ENCODE data around the gene FNBP1.

FNBP1 gene

DNA sequence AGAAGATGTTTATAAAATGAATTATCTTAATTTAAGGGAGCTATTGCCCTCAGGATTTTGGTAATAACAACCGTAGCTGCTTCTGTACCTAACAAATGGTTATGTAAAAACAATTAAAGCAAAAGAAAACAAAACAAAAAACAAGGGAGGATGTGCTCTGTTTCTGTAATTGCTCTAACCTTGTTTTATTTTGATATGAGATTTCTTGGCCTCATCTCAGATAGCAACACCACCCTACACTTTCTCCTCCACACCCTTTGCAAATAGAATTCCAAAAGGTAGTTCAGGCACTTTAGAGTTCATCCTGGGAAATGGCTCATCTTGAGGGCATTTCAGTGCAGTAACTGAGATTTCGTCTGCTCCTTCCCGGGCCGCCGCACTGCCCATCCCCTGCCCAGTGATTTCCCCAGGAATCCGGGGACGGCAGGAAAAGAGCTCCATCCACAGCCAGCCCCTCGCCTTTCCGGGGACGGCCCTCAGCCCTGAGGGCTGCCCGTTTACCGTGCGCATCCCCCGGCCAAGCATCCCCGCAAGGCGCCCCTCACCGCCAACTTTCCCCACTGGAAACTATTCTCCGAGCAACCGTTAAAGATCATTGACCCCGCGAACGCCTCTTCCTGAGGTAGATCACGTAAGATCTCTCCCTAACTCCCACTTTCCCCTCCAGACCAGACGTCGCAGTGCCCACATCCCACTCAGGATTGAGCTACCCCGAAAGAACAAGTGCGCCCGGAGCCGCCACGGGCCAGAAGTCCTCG, 1.2 kb downstream of the FNBP1 start (continued):
- no peak for TF ChIP-seq ZNF174 (tag by site-specific recombination; IDR thresholded peaks at IDR 0.05)
- peak; percentile 89; the same call in 1 of the 2 replicates for TF ChIP-seq ZNF530 (tag by site-specific recombination; IDR thresholded peaks at IDR 0.05; ENCODE audit: low read depth)
- TF ChIP-seq, protein P1, sequence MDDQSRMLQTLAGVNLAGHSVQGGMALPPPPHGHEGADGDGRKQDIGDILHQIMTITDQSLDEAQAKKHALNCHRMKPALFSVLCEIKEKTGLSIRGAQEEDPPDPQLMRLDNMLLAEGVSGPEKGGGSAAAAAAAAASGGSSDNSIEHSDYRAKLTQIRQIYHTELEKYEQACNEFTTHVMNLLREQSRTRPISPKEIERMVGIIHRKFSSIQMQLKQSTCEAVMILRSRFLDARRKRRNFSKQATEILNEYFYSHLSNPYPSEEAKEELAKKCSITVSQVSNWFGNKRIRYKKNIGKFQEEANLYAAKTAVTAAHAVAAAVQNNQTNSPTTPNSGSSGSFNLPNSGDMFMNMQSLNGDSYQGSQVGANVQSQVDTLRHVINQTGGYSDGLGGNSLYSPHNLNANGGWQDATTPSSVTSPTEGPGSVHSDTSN (CRISPR knock-in tag; IDR thresholded peaks at IDR 0.05), result no peak
- TF ChIP-seq ZNF548 (tag by site-specific recombination; IDR thresholded peaks at IDR 0.05), result no peak
- peak; percentile 28; the same call in 1 of the 2 replicates for TF ChIP-seq GLIS2 (tag by site-specific recombination; IDR thresholded peaks at IDR 0.05)
- TF ChIP-seq ZFP41 (tag by site-specific recombination; IDR thresholded peaks at IDR 0.05; ENCODE audit: borderline replicate concordance), result no peak
- peak; percentile 81 for TF ChIP-seq EGR2 (tag by site-specific recombination; IDR thresholded peaks at IDR 0.05; ENCODE audit: low read depth)
- TF ChIP-seq MYNN (tag by site-specific recombination; IDR thresholded peaks at IDR 0.05; ENCODE audit: borderline replicate concordance), result no peak
- no peak for TF ChIP-seq TCF7L2 (IDR thresholded peaks at IDR 0.05; ENCODE audit: borderline replicate concordance, low read depth, low read length)
- no peak for TF ChIP-seq ZNF184 (tag by site-specific recombination; IDR thresholded peaks at IDR 0.05)
- TF ChIP-seq ZIC2 (tag by site-specific recombination; IDR thresholded peaks at IDR 0.05), result no peak
- TF ChIP-seq ZNF624 (tag by site-specific recombination; IDR thresholded peaks at IDR 0.05), result no peak
- no peak for TF ChIP-seq ZNF214 (tag by site-specific recombination; IDR thresholded peaks at IDR 0.05; ENCODE audit: borderline replicate concordance)
- TF ChIP-seq ZXDB (tag by site-specific recombination; IDR thresholded peaks at IDR 0.05), result no peak
- no peak for TF ChIP-seq ZNF610 (tag by site-specific recombination; IDR thresholded peaks at IDR 0.05; ENCODE audit: borderline replicate concordance)
- peak; percentile 77 for TF ChIP-seq ZNF600 (tag by site-specific recombination; IDR thresholded peaks at IDR 0.05)
- TF ChIP-seq BCL11A (tag by site-specific recombination; IDR thresholded peaks at IDR 0.05; ENCODE audit: low read depth), result no peak
- peak; percentile 67 for TF ChIP-seq ZBTB48 (tag by site-specific recombination; IDR thresholded peaks at IDR 0.05)
- TF ChIP-seq ZNF121 (tag by site-specific recombination; IDR thresholded peaks at IDR 0.05), result no peak

DNA sequence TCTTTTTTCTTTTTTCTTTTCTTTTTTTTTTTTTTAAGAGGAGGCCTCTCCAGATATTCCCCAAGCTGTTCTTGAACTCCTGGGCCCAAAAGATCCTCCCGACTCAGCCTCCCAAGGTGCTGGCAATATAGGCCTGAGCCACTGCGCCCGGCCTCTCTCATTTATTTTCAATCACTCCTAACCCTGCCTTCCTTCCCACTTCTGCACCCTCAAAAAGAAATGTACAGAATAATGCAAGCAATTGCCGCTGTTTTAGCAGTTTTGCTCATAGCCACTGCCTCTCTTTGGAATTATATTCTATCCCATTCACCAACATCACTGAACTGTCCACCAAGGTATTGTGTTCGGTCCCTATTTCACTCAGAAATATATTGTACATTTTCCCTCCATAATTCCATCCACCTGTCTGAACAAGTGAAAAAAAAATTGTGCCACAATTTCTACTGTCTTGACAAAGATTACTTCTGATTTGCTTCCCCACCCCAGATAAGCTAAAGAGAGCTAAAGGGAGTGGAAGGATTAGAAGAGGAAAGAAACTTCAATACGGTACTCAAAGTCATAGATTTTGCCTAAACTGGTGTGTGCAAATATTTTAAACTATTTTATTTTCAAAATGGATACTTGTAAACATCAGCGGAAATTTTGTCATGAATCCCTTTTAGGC, 1.9 kb downstream of the FNBP1 start:
- Histone ChIP-seq H3K36me3 (ENCODE audit: control insufficient read depth in 2 of 2, insufficient read depth in 1 of 2, low read length in 2 of 2) (no peaks in the 10 kb centered on the region), H3K4me1 (ENCODE audit: control insufficient read depth, insufficient read depth, low read length) (peaks cover 9% of the 10 kb centered on the region), H3K4me3 (ENCODE audit: low read depth, low read length) (peak overlapping the region; percentile 57), H3K9me3 (ENCODE audit: control insufficient read depth, insufficient read depth, low read depth, low read length) (no peaks in the 10 kb centered on the region), H3K27ac (ENCODE audit: extremely low read depth, low read depth, low read length) (no peak overlapping the region)
- ChIA-PET CTCF (interaction anchor here (0.6 to 4.3 kb wide), 4 partner anchors 10 to 155 kb away, joined by 3 to 29 read pairs (median 5); no protein-coding TSS in a partner anchor), POLR2A (interaction anchor here (1.0 to 4.2 kb wide), 5 partner anchors 9 to 206 kb away, joined by 3 to 42 read pairs (median 4); partner anchors contain the start of genes C9orf78 and GPR107)
- TF ChIP-seq GLI2 (tag by site-specific recombination; IDR thresholded peaks at IDR 0.05; ENCODE audit: borderline replicate concordance, low read depth), result no peak
- TF ChIP-seq ZNF416 (tag by site-specific recombination; IDR thresholded peaks at IDR 0.05), result no peak
- TF ChIP-seq BCL11B (tag by site-specific recombination; IDR thresholded peaks at IDR 0.05; ENCODE audit: low read depth), result no peak
- TF ChIP-seq ZNF19 (tag by site-specific recombination; IDR thresholded peaks at IDR 0.05; ENCODE audit: low read depth), result no peak
- TF ChIP-seq ZNF510 (tag by site-specific recombination; IDR thresholded peaks at IDR 0.05; ENCODE audit: insufficient replicate concordance), result no peak
- no peak for TF ChIP-seq ZNF155 (tag by site-specific recombination; IDR thresholded peaks at IDR 0.05)
- TF ChIP-seq, protein P2, sequence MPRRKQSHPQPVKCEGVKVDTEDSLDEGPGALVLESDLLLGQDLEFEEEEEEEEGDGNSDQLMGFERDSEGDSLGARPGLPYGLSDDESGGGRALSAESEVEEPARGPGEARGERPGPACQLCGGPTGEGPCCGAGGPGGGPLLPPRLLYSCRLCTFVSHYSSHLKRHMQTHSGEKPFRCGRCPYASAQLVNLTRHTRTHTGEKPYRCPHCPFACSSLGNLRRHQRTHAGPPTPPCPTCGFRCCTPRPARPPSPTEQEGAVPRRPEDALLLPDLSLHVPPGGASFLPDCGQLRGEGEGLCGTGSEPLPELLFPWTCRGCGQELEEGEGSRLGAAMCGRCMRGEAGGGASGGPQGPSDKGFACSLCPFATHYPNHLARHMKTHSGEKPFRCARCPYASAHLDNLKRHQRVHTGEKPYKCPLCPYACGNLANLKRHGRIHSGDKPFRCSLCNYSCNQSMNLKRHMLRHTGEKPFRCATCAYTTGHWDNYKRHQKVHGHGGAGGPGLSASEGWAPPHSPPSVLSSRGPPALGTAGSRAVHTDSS (tag by site-specific recombination; IDR thresholded peaks at IDR 0.05), result no peak
- TF ChIP-seq ZNF544 (tag by site-specific recombination; IDR thresholded peaks at IDR 0.05), result no peak
- TF ChIP-seq ZXDB (tag by site-specific recombination; IDR thresholded peaks at IDR 0.05), result no peak
- no peak for TF ChIP-seq ZBTB8A (tag by site-specific recombination; IDR thresholded peaks at IDR 0.05)
- TF ChIP-seq, protein P3, sequence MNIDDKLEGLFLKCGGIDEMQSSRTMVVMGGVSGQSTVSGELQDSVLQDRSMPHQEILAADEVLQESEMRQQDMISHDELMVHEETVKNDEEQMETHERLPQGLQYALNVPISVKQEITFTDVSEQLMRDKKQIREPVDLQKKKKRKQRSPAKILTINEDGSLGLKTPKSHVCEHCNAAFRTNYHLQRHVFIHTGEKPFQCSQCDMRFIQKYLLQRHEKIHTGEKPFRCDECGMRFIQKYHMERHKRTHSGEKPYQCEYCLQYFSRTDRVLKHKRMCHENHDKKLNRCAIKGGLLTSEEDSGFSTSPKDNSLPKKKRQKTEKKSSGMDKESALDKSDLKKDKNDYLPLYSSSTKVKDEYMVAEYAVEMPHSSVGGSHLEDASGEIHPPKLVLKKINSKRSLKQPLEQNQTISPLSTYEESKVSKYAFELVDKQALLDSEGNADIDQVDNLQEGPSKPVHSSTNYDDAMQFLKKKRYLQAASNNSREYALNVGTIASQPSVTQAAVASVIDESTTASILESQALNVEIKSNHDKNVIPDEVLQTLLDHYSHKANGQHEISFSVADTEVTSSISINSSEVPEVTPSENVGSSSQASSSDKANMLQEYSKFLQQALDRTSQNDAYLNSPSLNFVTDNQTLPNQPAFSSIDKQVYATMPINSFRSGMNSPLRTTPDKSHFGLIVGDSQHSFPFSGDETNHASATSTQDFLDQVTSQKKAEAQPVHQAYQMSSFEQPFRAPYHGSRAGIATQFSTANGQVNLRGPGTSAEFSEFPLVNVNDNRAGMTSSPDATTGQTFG (tag by site-specific recombination; IDR thresholded peaks at IDR 0.05; ENCODE audit: borderline replicate concordance), result no peak
- TF ChIP-seq ZNF157 (tag by site-specific recombination; IDR thresholded peaks at IDR 0.05), result no peak
